ENCODE results near the gene C5orf24.

DNA sequence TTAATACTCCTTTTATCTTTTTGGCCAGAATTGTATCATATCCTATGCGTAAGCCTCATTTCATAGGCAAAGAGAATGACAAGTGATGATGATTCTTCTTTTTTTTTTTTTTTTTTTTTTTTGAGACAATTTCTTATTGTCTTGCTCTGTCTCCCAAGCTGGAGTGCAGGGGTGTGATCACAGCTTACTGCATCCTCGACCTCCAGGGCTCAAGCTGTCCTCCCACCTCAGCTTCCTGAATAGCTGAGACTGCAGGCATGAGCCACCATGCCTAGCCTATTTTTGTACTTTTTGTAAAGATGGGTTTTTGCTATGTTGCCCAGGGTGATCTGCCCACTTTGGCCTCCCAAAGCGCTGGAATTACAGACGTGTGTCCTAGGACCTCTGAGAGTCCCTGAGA lies 41.9 kb upstream of the C5orf24 start:
- TF ChIP-seq, protein P1, sequence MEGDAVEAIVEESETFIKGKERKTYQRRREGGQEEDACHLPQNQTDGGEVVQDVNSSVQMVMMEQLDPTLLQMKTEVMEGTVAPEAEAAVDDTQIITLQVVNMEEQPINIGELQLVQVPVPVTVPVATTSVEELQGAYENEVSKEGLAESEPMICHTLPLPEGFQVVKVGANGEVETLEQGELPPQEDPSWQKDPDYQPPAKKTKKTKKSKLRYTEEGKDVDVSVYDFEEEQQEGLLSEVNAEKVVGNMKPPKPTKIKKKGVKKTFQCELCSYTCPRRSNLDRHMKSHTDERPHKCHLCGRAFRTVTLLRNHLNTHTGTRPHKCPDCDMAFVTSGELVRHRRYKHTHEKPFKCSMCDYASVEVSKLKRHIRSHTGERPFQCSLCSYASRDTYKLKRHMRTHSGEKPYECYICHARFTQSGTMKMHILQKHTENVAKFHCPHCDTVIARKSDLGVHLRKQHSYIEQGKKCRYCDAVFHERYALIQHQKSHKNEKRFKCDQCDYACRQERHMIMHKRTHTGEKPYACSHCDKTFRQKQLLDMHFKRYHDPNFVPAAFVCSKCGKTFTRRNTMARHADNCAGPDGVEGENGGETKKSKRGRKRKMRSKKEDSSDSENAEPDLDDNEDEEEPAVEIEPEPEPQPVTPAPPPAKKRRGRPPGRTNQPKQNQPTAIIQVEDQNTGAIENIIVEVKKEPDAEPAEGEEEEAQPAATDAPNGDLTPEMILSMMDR (IDR thresholded peaks at IDR 0.05), result no peak
- TF ChIP-seq POLR2A (IDR thresholded peaks at IDR 0.05), result no peak
